GM18868 (cell line): ENCODE results near the gene CCDC7.
"Not testable (repeated sequence)": the region's sequence is repeated elsewhere in the genome, so short reads cannot be mapped to it uniquely, and the experiment has no call there.

Experiments used
- ATAC-seq: cut with Tn5 transposase; IDR thresholded peaks from one replicate; pipeline ENCODE4 v1.9.1; 2021; ENCODE audit warnings: mild to moderate bottlenecking, moderate library complexity; ENCODE audit not compliant: unreplicated experiment

The CCDC7 gene

GRCh38 chr10:32865170-32865569 is 419.2 kb downstream of the CCDC7 start:
- no peak for ATAC-seq

- ATAC-seq = no peak
Measured at GRCh38 chr10:32877915-32878314, 432.0 kb downstream of the CCDC7 start.

DNA sequence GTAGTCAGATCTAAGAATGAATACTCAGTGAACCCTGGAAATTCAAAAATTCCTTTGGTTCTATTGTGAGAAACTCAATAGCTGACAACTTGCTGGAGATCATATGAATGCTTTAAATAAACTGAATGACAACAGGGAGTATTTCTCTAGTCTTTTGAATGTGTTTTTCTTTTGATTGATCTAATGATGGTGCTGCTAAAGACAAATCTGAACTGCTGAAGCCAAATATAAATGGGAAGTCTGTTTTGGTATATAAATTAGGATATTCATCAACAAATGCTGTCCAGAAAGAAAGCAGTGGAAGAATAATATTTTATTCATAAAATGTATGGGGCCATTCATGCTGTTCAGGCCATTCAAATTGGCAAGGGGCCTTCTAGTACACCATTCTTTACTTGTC is 432.7 kb downstream of the CCDC7 start:
- no peak for ATAC-seq

GRCh38 chr10:32882076-32882475 is 436.1 kb downstream of the CCDC7 start:
- no peak for ATAC-seq

GRCh38 chr10:32887481-32887880 is 441.5 kb downstream of the CCDC7 start:
- no peak for ATAC-seq

DNA sequence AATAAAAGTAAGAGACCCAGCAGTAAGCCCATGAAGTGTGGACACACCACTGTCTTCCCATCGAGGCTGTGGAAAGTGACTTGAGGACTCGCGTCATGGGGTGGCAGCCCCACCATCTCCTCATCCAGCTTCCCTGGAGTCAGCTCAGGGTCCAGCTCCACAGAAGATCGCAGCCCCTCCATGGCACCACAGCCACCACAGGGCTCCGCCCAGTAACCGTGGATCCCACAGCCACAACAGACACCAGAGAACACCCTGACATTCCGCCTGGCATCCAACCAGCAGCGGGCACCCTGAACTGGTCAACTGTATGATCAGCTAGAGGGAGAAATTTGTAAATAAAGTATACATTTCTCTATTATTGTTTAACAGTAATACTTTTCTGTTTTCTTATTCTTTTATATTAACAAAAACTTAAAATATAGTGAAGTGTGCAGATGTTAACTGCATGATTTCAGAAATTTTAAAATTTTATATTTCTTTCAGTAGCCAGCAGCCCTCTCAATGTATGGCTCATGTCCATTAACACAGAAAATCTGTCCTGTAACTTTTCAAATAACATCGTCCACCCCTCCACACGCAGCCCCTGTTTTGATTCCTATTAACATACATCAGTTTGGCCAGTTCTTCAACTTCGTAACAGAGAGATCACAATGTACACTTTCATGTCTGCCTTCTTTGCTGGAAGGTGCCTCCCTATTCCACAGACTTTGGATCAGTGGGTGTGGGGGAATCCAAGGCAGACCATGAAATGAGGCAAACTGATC is 442.4 kb downstream of the CCDC7 start:
- no peak for ATAC-seq

DNA sequence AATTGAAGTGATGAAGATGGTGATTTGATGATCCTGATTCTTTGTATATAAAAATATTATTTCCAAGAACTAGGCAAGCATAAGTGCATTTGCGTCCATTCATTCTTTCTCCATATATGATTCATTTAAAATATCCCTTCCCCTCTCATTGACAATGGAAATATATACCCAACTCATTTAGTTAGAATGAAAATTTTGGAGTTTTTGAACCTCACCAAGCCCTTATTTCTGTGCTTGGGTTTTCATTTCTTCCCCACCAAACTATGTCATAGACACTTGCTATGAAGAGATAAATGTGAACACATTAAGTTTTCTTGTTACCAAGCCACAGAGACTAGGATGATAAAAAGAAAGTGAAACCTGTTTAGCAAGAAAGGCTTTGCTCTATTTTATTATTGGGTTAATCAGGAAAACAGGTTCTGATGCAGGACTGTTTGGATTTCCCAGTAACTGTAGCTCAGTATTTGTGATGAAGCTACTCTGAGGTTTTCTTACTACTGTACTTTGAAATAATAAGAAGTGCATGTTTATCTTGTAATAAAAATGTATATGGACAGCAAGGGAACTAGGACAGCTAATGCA is 443.8 kb downstream of the CCDC7 start:
- ATAC-seq = no peak

DNA sequence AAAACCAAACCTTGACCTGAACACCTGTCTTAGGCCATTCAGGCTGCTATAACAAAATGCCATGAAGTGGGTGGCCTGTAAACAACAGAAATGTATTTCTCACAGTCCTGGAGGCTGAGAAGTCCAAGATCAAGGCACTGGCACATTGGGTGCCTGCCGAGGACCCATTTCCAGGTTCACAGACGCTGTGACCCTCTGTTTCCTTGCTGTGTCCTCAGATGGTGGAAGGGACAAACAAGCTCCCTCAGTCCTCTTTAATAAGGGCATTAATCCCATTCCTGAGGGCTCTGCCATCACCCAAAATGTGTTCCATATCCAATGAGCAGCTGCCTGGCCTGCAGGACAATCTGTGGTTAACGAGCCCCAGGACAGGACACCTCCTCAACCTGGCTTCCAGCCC is 444.5 kb downstream of the CCDC7 start:
- ATAC-seq = no peak

DNA sequence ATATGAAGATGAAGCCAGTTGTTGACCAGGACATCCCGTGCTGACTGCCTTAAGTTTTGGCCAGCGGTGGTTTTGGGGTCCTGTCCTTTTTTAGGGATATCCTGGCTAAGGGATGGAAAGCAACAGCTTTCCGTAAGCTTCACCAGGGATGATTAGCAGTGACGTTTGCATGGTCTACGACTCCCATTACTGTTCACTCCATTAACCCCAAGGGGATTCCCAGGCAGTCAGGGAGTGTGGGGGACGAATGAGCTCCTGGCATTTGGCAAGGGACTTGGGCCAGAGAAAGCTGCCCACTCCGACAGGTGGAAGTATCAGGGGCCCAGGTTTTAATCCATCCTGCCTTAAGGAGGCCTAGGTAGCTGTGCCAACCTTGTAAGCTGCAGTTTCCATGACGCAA is 445.3 kb downstream of the CCDC7 start:
- no peak for ATAC-seq

- no peak for ATAC-seq
Measured at GRCh38 chr10:32893434-32893833, 447.5 kb downstream of the CCDC7 start.

GRCh38 chr10:32893916-32894664 is 448.1 kb downstream of the CCDC7 start:
- no peak for ATAC-seq

DNA sequence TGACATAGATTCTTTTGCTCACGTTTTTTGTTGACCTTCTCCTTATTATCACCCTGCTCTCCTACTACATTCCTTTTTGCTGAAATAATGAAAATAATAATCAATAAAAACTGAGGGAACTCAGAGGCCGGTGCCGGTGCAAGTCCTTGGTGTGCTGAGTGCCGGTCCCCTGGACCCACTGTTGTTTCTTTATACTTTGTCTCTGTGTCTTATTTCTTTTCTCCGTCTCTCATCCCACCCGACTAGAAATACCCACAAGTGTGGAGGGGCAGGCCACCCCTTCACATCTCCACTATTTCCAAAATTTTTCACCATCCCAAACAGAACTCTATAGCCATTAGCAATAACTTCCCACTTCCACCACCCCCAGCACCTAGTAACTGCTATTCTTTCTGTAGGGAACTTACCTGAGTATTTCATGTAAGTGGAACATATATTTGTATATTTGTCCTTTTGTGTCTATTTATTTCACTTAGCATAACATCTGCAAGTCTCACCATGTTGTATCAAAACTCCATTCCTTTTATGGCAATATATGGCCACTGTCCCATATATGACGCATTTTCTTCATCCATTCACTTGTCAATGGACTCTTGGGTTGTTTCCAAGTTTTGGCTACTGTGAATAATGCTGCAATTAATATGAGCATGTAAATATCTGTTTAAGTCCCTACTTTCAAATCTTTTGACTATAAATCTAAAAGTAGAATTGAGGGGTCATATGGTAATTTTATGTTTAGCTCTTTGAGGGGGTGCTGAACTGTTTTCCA is 449.4 kb downstream of the CCDC7 start:
- not testable (repeated sequence) for ATAC-seq

GRCh38 chr10:32901815-32902214 is 455.9 kb downstream of the CCDC7 start:
- no peak for ATAC-seq

DNA sequence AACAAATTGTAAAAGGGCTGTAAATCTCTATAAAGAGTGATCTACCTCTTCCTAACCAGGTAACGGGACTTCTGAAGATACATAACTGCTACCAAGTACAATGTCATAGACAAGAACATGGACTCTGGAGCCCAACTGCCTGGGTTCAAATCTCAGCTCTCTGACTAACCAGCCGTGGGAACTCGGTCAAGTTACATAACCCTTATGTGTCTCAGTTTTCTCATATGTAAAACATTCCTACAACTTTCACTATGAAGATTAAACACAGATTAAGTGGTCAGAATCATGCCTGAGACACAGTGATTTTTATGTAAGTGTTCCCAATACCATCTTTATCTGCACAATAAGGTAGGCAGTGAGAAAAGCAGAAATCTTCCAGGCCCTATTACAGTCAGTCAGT is 459.5 kb downstream of the CCDC7 start:
- ATAC-seq = no peak

DNA sequence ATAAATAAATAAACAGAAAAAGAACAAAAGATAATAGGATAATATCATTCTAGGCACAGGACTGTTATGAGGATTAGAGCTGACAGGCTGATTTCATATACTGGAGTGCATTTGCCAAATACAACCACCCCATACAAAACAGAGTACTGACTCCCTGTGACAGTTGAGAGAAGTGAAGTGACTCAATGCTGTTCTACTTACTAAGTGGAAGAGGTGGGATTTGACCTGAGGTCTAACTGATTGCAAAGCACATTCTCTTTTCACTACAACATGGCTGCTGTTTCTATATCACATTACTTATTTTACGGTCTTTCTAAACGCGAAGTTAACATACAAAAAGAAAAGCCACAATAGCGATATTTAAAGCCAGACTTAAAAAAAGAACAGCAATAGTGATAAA is 460.7 kb downstream of the CCDC7 start:
- ATAC-seq = no peak

DNA sequence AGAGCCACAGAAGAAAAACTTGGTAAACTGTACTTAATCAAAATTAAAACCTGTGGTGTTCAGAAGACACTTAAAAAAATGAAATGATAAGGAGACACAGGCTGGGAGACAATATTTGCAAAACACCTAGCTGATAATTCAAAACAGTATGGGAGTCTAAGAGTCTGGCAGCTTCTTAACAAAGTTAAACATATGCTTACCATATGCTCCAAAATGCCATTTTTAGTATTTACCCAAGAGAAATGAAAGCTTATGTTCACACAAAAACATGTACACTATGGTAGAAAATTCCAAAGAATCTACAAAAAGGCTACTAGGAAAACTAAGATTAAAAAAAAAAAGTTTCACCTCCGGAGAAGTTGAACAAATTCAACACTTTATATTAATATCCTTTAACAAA is 463.5 kb downstream of the CCDC7 start:
- no peak for ATAC-seq

DNA sequence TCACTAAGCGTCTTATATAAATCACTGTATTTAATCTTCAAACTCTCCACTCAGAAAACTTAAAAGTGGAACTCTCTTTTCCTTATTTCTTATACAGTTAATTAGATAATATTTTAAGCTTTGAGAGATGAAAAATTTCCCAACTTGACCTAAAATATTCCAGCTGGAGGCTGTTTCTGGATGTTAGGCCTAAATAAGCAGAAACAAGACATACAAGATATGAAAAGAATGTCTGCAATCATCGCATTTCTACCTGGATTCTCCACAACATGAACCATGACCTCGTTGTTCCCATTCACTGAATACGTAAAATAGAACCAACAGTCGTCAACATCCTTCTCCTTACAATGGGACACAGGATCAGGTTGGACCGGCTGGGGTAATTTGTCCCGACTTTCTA is 464.0 kb downstream of the CCDC7 start:
- ATAC-seq = not testable (repeated sequence)

- ATAC-seq = no peak
Measured at GRCh38 chr10:32911285-32912016, 465.5 kb downstream of the CCDC7 start.

- not testable (repeated sequence) for ATAC-seq
Measured at GRCh38 chr10:32917817-32918216, 471.9 kb downstream of the CCDC7 start.

DNA sequence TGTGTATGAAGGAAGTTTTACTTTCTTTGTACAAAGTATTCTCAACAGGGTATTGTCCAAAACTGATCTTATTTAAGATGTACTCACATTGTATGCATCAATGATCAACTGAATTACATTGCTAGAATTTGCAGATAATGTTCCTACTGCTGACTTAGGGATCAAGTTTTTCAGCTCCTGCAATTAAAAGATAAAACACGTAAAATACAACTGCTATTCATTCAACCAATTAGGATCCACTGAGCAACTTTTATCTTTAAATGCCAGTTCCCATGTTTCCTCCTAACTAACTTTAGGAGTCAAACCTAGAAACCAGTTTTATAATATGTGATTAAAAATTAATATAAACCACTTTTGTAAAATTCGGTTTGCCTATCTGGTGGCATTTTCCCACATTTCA is 476.2 kb downstream of the CCDC7 start:
- no peak for ATAC-seq

DNA sequence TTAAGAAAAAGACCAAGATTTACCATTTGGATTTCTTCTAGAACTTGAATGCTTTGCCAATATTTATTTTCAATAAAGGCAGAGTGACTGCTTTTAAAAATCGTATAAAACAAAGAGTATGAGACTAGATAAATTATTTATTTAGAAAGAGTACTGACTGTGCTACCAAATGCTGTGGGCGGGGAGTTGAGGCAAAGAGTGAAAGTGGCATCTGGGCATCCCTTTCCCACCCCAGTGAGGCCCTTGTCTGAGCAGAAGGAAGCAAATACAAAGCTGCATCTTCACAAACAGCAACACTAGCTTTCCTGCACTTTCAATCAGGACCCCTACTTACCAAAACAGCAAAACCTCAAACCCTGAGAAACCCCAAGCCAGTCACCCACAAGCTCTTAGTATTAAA is 477.2 kb downstream of the CCDC7 start:
- no peak for ATAC-seq
